ENCODE data around the gene TMPRSS2. TPM values are rescaled to one million over a fixed set of nuclear protein-coding genes. Genes with fewer than 3 reads are reported as not detected.

TMPRSS2 gene
- total RNA-seq, 4 donors from 2014 or later: 14.2 to 47.3 (median 15.6) TPM

DNA sequence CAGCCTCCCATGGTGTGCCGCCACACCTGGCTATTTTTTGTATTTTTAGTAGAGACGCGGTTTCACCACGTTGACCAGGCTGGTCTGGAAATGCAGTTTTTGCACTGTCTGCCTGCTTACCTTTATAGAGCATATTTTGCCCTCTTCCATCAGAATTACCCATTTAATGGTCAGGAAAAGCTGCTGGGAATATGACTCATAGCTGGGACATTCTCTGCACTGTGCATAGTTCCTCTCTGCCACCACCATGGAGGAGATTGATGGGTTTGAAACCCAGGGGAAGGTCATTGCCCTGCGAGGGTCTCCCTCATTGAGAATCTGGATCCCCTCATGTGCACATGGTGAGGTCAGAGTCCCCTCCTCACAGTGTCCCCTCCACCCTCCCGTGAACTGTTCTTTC is 49.8 kb downstream of the TMPRSS2 start:
- peaks cover 12 to 20% of the 10 kb centered on the region in 2 donors for H3K4me1 ChIP-seq
- H3K9me3 ChIP-seq: no peaks in the 10 kb centered on the region
- H3K4me3 ChIP-seq (replicated peaks in 1 of 3): no peak overlapping the region
- intact Hi-C loops (cut with DNase I): loop anchor here (10.0 kb wide), 1 partner anchor 83 kb away; no protein-coding TSS in a partner anchor
- 93 to 94% methylated on average over 6 of the region's 6 CpGs for WGBS, 2 donors
- H3K27me3 ChIP-seq: no peaks in the 10 kb centered on the region
- no peak for DNase-seq
- no peak overlapping the region for H3K27ac ChIP-seq
- H3K36me3 ChIP-seq: peaks cover 4 to 7% of the 10 kb centered on the region in 2 donors
- TF ChIP-seq, protein P1, sequence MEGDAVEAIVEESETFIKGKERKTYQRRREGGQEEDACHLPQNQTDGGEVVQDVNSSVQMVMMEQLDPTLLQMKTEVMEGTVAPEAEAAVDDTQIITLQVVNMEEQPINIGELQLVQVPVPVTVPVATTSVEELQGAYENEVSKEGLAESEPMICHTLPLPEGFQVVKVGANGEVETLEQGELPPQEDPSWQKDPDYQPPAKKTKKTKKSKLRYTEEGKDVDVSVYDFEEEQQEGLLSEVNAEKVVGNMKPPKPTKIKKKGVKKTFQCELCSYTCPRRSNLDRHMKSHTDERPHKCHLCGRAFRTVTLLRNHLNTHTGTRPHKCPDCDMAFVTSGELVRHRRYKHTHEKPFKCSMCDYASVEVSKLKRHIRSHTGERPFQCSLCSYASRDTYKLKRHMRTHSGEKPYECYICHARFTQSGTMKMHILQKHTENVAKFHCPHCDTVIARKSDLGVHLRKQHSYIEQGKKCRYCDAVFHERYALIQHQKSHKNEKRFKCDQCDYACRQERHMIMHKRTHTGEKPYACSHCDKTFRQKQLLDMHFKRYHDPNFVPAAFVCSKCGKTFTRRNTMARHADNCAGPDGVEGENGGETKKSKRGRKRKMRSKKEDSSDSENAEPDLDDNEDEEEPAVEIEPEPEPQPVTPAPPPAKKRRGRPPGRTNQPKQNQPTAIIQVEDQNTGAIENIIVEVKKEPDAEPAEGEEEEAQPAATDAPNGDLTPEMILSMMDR (IDR thresholded peaks at IDR 0.05): no peak
- no peak for TF ChIP-seq POLR2A (IDR thresholded peaks at IDR 0.05)

DNA sequence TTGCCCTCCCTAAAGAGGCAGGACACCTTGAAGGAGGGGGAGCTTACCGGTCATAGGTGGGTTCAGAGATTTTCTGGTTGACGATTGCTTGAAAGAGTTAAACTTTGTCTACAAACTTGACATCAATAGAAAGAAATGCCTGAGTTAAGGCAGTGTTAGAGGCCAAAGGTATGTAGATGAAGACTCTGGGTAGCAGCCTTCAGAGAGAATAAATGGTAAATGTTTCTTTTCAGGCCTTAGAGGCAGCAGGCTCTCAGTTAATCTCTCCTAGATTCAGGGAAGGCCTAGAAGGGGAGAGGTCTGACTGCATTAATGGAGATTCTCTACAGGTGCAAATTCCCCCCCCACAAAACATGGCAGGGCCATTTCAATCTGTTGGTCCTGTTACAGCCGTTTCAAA is 54.2 kb downstream of the TMPRSS2 start:
- H3K27ac ChIP-seq: no peak overlapping the region
- H3K4me3 ChIP-seq (replicated peaks in 1 of 3): no peak overlapping the region
- H3K27me3 ChIP-seq: no peaks in the 10 kb centered on the region
- no peak for TF ChIP-seq POLR2A (IDR thresholded peaks at IDR 0.05)
- TF ChIP-seq, protein P1 (IDR thresholded peaks at IDR 0.05): no peak
- H3K4me1 ChIP-seq: no peaks in the 10 kb centered on the region
- 63 to 73% methylated on average over 3 of the region's 3 CpGs for WGBS, 2 donors
- peaks cover 4 to 7% of the 10 kb centered on the region in 2 donors for H3K36me3 ChIP-seq
- intact Hi-C loops (cut with DNase I): loop anchor here (10.0 kb wide), 1 partner anchor 79 kb away; no protein-coding TSS in a partner anchor
- no peak for DNase-seq
- H3K9me3 ChIP-seq: no peaks in the 10 kb centered on the region

DNA sequence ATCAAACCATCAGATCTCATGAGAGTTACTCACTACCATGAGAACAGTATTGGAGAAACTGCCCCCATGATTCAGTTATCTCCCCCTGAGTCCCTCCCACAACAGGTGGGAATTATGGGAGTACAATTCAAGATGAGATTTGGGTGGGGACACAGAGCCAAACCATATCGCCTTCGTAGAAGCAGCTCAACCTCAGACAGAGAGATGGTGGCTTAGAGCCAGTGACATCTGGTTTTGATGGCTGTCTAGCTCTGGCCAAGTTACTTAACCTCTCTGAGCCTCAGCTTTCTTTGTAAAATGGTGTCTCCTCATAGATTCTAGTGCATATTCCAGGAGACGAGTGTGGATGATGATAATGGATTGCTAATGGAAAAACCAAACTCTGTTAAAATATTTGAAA is 54.8 kb downstream of the TMPRSS2 start:
- Histone ChIP-seq H3K4me1 (no peaks in the 10 kb centered on the region), H3K4me3 (replicated peaks in 1 of 3) (no peak overlapping the region), H3K9me3 (no peaks in the 10 kb centered on the region), H3K27me3 (no peaks in the 10 kb centered on the region), H3K36me3 (peaks cover 0 to 4% of the 10 kb centered on the region in 2 donors), H3K27ac (no peak overlapping the region)
- no peak for DNase-seq
- intact Hi-C loops (cut with DNase I): loop anchor here (10.0 kb wide), 1 partner anchor 78 kb away; no protein-coding TSS in a partner anchor
- TF ChIP-seq, protein P1 (IDR thresholded peaks at IDR 0.05): no peak
- TF ChIP-seq POLR2A (IDR thresholded peaks at IDR 0.05): no peak
- 91 to 92% methylated on average over 3 of the region's 3 CpGs for WGBS, 2 donors

DNA sequence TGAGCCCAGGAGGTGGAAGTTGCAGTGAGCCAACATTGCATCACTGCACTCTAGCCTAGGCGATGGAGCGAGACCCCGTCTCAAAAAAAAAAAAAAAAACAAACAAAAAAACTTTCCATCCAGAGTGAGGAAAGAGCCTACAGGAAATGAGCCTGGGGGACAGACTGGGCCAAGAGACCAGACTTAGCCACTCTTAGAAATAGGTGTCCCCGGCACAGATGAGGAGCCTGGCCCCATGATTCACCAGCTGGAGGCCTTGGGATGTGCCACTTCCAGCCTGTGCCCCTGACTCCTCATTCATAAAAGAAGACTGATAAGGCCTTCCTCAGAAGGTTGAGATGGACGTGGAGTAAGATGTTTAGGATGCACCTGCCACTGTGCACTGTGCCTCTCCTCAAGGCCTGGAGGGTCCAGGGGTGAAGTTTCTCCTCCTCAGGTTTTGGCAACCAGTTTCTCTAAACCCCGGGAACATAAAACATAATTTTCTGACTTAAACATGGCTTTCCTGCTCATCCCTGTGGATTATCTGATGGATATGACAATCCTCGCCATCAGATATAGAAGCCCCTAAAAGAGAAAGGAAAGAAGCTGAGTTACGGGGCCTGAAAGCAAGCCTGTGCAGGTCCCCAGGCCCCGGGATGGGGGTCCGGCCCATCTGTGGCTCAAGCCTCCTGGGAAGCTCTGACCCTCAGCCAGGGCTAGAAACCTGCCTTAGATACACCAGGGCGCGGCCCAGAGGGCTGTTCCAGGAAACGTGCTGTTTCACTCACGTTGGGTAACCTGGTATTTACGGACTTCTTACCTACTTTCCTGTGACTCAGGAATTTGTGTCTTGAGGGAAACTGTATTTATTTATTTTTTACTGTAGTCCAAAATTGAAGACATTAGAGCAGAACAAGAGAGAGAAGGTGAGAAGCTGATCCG is 55.9 kb downstream of the TMPRSS2 start:
- intact Hi-C loops (cut with DNase I): loop anchor here (10.0 kb wide), 1 partner anchor 77 kb away; no protein-coding TSS in a partner anchor
- H3K27me3 ChIP-seq: no peaks in the 10 kb centered on the region
- DNase-seq: no peak
- no peak overlapping the region for H3K4me3 ChIP-seq (replicated peaks in 1 of 3)
- H3K9me3 ChIP-seq: no peaks in the 10 kb centered on the region
- peaks cover 7 to 14% of the 10 kb centered on the region in 2 donors for H3K36me3 ChIP-seq
- no peak overlapping the region for H3K27ac ChIP-seq
- no peaks in the 10 kb centered on the region for H3K4me1 ChIP-seq
- no peak for TF ChIP-seq POLR2A (IDR thresholded peaks at IDR 0.05)
- TF ChIP-seq, protein P1 (IDR thresholded peaks at IDR 0.05): no peak
- 81 to 90% methylated on average over 16 of the region's 16 CpGs for WGBS, 2 donors

DNA sequence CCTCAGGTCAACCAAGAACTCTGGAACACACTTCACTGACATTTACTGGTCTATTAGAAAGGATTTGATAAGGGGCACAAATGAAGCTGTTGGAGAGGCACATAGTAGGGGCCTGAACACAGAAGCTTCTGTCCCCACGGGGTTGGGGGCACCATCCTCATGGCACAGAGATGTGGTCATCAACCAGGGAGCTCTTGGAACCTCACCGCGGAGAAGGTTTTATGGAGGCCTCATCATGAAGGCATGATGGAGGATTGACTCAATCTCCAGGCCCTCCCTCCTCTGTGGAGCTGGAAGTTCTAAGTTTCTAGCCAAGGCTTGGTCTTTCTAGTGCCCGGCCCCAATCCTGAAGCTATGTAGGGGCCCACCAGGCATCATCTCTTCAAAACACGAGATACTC is 58.3 kb downstream of the TMPRSS2 start:
- H3K4me1 ChIP-seq: no peaks in the 10 kb centered on the region
- intact Hi-C loops (cut with DNase I): loop anchor here (10.0 kb wide), 1 partner anchor 75 kb away; no protein-coding TSS in a partner anchor
- H3K4me3 ChIP-seq (replicated peaks in 1 of 3): no peak overlapping the region
- 75 to 87% methylated on average over 5 of the region's 5 CpGs for WGBS, 2 donors
- H3K27me3 ChIP-seq: no peaks in the 10 kb centered on the region
- no peaks in the 10 kb centered on the region for H3K9me3 ChIP-seq
- peaks cover 22 to 36% of the 10 kb centered on the region in 2 donors for H3K36me3 ChIP-seq
- no peak overlapping the region for H3K27ac ChIP-seq
- no peak for DNase-seq
- TF ChIP-seq, protein P1 (IDR thresholded peaks at IDR 0.05): no peak
- TF ChIP-seq POLR2A (IDR thresholded peaks at IDR 0.05): no peak

Measured in thyroid gland (tissue), 4 donors.